GM18517 (cell line): ENCODE data around the gene NR1I3.
A peak's percentile ranks its signal among the peaks of the same experiment; 100 is the strongest.

ENCODE experiments used
- ATAC-seq: cut with Tn5 transposase; IDR thresholded peaks from one replicate; pipeline ENCODE4 v1.9.1; 2021; ENCODE audit warnings: mild to moderate bottlenecking, moderate library complexity; ENCODE audit not compliant: unreplicated experiment

NR1I3 gene

DNA sequence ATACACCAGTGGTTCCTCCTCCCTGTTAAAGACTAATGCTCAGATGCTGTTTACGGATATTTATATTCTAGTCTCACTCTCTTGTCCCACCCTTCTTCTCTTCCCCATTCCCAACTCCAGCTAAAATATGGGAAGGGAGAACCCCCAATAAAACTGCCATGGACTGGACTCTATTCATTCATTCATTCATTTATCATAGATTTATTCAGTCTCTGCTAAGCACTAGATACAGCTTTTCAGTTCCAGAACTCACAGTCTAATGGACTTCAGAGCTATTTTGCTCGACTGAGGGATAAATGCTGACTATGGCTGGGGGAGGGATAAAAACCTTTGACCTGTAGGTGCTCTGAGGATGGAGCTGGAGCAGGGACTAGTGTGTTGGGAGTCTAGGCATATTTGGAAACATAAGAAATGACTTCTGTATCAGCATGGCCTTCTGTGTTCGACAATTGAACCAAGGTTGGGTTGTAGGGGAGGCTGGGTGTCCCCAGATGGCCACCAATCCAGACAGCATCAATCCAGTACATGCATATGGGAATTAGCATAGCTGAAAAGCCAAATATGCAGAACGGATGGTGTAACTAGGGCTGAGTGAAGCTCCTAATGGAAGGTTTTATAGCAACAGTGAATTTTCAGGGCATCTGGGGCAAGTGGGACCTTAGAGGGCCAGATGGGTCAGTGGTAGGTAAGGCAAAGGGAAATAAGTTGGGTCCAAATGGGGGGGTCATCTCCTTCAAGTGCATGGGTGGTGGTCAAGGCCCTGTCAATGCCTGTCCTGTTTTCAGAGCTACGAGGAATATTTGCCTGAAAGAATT lies 18.7 kb downstream of the NR1I3 start:
- no peak for ATAC-seq

DNA sequence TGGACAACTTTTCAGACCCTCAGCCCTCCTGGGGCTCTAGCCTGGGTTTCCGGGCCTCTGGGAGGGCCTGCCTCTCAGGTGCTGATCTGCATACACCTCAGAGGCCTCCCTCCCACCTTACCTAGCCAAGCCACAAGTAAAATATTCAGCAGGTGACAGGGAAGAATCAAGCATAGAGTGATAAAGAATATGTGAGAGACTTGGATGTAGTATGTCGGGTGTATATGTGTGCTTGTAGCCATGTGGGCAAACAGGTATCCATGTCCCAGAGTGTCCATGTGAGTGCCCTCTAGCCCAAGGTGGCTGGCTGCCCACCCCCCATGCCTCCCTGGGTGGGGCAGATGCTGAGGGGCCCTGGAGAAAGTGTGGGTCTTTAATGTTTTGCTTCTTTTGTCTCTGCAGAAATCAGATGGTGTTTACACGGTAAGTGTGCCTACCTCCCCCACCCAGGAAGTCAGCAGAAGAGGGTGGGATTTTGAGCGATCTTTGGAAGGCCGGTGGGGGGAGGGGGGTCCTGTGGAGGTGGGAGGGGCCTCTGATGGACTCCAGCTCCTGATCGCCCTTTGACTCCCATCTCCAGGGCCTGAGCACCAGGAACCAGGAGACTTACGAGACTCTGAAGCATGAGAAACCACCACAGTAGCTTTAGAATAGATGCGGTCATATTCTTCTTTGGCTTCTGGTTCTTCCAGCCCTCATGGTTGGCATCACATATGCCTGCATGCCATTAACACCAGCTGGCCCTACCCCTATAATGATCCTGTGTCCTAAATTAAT lies 19.5 kb downstream of the NR1I3 start:
- no peak for ATAC-seq

GRCh38 chr1:161217831-161218230 lies 20.2 kb downstream of the NR1I3 start:
- no peak for ATAC-seq

DNA sequence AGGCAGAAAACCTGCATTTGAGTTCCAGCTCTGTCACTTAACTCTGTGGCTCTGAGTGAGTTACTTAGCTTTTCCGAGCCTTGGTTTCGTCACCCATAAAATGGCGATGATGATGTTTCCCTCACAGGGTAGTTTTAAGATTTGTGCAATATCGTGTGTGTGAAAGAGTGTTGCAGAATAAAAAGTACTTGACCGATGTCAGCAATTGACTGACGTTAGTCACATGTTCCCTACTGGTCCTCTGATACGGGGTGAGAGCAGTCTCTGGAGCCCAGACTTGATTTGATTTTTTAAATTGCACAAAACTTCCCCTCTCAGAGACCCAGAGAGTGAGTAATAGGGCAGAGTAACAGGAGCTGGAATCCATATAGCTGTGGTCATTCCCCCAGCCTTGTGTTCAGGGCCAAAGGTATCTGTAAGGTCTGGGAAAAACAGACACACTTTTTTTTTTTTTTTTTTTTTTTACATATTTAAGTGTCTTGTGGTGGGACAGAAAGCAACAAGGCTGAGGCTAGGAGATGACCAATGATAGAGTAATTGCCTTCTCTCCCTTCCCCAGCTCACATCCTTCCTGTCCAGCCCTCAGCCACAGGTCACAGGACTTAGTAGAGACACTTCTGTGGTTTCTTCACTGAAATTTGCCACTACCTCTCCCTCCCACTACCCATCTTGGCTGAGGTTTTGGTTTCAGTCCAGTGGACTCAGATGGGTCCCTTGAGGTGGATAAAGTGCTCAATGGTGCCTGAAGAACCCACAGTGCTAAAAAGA lies 20.9 kb downstream of the NR1I3 start:
- ATAC-seq, result peak; percentile 84

DNA sequence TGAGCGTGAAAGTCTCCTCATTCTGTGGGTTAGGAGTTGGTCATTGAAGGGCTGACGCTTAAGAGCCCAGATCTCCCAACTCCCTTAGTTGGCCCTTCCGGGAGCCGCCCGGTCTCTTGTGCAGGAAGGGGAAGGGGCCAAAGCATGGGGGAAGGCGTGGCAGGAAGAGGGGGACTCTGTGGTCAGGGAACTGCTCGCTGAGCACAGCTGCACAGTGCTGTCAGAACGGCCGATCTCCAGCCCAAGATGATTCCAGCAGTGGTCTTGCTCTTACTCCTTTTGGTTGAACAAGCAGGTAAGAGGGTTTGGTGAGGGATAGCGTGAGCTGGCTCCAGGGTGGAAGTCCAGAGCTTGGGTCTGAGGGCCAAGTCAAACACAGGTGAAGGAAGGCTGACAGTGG lies 22.9 kb downstream of the NR1I3 start, which contains the start of gene FCER1G:
Gene FCER1G (plus strand): TSS at position 220 of the 400 bp plus-strand sequence. CDS start 27 bp downstream, at position 247.
- ATAC-seq, result no peak

DNA sequence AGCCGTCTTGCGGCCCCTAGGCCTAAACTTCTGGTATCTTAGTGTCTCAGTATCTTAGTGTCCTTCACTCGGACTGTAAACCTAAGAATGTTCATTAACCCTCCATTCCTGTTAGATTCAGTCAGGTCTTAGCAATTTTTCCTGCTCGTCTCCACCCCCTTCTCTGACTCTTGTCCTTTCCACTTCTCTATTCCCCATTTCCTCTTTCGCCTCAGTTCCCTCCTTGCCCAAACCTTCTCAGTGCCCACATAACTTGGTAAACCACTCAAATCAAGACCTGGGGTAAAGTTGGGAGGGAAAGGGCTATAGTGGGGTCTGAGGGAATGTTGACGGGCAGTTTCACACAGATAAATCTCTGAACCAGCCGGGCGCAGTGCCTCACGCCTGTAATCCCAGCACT lies 23.6 kb downstream of the NR1I3 start:
- ATAC-seq, result no peak

DNA sequence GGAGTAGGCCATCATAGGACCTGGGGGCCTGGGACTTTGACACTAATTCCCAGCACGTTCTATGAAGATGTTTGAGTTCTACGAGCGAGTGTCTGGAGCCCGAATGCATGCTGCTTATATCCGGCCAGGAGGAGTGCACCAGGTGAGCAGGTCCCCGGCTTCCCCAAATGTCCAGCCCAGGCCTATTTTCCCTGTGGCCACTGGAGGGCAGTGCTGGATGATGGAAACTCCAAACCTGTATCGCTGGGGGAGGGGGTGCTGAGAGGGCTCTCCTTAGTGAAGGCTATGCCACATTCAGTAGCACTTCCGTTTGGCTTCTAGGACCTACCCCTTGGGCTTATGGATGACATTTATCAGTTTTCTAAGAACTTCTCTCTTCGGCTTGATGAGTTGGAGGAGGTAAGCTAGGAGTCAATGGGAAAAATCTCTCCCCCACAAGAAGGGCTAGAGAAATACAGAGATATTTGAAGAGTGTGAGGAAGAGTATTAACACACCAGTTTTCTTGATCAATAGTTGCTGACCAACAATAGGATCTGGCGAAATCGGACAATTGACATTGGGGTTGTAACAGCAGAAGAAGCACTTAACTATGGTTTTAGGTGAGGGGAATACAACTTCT lies 28.1 kb downstream of the NR1I3 start:
- ATAC-seq, result no peak

DNA sequence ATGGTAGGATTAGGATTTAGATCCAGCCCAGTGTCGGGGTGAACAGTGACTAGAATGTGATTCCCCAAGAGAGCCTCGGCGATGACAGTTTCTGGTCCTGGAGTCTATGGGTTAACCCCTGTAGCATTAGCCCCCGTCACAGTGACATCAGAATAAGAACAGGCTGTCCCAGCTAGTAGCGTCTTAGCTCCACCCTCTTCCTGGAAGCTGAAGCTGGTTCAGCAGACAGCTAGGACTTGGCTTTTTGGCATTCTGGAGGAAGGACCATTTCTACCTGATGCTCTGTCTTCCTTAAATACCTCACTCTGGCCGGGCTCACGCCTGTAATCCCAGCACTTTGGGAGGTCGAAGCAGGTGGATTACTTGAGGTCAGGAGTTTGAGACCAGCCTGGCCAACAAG lies 30.8 kb downstream of the NR1I3 start:
- no peak for ATAC-seq

- ATAC-seq, result no peak
Observed at GRCh38 chr1:161206411-161207140, 31.4 kb downstream of the NR1I3 start.

- peak; percentile 89 for ATAC-seq
Observed at GRCh38 chr1:161201836-161202712, 35.9 kb downstream of the NR1I3 start, which contains the start of gene NDUFS2. Gene NDUFS2 (plus strand): TSS chr1:161202367. CDS start chr1:161202386, 19 bp downstream.

GRCh38 chr1:161200992-161201835 lies 36.8 kb downstream of the NR1I3 start:
- ATAC-seq, result no peak

GRCh38 chr1:161200421-161200991 lies 37.5 kb downstream of the NR1I3 start:
- ATAC-seq, result no peak

DNA sequence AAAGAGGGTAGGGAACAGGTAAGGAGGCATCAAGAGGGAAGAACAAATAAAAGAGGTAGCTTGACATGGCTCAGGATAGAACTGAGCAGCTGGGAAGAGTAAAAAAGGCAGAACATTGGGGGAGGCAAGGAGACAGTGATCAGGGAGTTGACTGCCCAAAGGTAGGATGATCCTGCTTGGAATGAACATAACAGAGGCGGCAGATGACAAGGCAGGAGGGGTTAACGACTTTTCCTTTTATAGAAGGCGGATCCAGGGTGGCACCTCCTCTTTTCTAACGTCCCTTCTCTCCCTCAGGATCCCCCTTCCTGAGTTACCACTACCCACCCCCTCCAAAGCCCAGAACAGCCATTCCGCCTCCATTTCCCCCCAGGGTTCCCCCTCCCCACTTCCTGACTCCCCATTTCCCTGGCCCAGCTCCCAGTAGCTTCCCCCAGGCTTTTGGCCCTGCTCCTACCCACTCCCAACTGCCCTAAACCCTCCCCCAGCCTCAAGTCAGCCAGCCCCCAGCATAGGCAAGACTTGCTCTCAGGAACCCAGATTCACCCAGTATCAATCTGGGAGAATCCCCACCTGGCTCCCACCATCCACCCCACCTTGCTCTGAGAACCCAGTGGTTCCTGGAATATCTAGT lies 38.4 kb downstream of the NR1I3 start:
- no peak for ATAC-seq

DNA sequence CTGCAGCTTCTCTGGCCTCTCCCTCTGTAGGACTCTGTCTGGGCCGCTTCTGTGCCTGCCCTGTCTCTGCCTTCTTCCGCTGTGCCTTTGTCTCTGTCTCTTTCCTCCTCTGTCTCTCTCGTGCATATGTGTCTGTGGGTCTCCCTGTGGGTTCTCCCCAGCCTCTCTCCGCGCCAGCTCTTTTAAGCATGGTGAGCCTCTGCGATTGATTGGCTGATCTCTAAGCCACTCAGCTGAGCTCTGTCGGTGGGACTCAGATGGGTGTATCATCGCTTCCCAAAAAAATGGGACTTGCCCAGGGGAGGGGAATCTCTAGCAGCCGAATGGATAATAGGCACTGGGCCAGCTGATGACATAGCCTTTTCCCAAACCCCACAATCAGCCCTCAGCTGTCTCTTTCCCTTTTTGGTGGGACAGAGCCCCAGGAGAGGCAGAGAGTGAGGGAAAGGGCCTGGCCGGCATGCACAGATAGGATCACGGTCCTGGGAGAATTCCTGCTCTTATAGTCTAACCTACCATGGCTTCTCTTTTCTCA lies 39.0 kb downstream of the NR1I3 start, which contains the start of gene ADAMTS4:
Gene ADAMTS4 (minus strand): TSS at position 158 of the 535 bp plus-strand sequence. CDS start 427 bp downstream, outside the sequence.
- ATAC-seq, result no peak

DNA sequence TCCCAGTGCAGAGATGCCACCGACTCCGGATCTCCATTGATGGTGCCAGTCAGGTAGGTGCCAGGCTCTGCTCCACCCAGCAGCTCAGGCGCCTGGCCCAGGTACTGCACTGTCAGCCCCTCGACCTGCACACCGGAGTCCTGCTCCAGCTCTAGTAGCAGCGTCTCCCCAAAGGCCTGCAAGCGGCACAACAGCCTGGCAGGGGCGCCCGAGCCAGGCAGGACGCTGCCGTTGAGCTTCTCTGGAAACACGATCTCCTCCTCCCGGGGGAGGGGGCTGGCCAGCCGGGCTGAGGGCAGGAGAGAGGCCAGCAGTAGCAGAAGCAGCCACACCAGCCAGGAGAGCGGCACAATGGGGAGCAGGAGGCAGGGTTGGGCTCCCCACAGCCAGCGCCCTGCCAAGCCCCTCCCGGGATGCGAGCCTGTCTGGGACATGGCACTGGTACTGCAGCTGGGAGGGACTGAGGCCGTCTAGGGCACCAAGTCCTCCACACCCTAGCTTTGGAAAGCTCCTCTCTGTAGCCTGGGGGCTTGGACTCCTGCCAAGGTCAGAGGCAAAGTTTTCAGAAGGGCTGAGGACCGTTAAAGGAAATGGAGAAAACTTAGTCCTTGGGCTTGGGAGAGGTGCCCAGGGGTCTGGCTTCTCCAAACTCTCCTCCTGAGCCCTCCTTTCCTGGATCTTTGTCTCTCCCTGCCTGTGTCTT lies 39.7 kb downstream of the NR1I3 start:
- no peak for ATAC-seq

DNA sequence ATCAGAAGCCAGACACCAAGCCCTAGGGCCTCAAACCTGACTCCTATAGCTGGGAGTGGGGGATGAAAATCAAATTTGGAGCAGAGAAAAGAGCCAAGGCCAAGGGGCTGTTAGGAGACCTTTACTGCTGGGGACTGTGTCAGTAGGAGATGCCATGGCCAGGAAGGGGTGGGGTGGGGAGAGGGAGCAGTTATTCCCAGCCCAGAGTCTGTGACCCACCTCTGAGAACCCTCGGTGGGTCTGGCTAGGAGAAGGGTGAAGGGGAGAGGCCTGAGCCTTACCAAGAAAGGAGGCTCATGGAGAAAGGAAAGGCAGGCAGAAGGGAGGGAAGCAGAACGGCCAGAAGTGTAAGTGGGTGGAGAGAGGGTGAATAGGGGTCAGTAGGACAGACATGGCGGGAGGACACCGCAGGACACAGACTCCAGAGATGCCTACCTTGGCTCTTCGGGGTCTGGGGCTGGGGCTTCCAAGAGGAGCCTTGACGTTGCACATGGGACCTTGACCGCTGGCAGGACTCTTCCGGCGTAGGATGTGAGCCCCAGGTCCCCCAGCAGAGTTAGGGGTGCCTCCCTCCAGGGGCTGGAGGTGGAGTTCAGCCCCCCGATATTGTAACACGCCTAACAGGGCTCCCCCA lies 40.3 kb downstream of the NR1I3 start:
- ATAC-seq, result no peak
